H1 (cell line): ENCODE measurements around the gene MGAT4D. TPM values are rescaled to one million over a fixed set of nuclear protein-coding genes. Genes with fewer than 3 reads are reported as not detected.

Experiments used
- CTCF ChIA-PET: fragments of 300-600 bp; sonication (Branson Sonifier 250); formaldehyde crosslinking; loops from one replicate; lab custom pipeline; 2021; ENCODE audit not compliant: partially characterized antibody; lab: Charles Lee
- POLR2A ChIA-PET: fragments of 300-600 bp; sonication (Branson Sonifier 250); formaldehyde crosslinking; loops from one replicate; lab custom pipeline; 2021; ENCODE audit warnings: inconsistent platforms; ENCODE audit not compliant: partially characterized antibody; lab: Charles Lee
- DNase-seq, 2 experiments: peaks; one replicate each; pipeline versions ENCODE4 v3.0.0 to v3.0.0-alpha.2; 2010 to 2022; ENCODE audit warnings: low spot score in 2 of 2, low read depth in 1 of 2, mixed read lengths in 1 of 2
- FAIRE-seq: peaks from 2 replicates; lab custom pipeline; 2011; peaks lifted over from hg19 to GRCh38; lab: Jason Lieb, UNC
- H2AFZ ChIP-seq: 2 replicates; pipeline ENCODE4 v1.8.1; 2012; ENCODE audit warnings: low read length, inconsistent platforms
- H2AK5ac ChIP-seq: 2 replicates; pipeline ENCODE4 v1.6.1; 2013; ENCODE audit warnings: low read depth, low read length
- H2BK120ac ChIP-seq: replicated peaks from 2 replicates; pipeline ENCODE3; 2013; ENCODE audit warnings: low read depth, low read length, inconsistent platforms
- H2BK12ac ChIP-seq: 2 replicates; pipeline ENCODE4 v1.6.1; 2013; ENCODE audit warnings: low read depth, low read length
- H2BK15ac ChIP-seq: 2 replicates; pipeline ENCODE4 v1.6.1; 2013; ENCODE audit warnings: low read length
- H2BK20ac ChIP-seq: 2 replicates; pipeline ENCODE4 v1.6.1; 2013; ENCODE audit warnings: low read length
- H2BK5ac ChIP-seq: 2 replicates; pipeline ENCODE4 v1.6.1; 2013; ENCODE audit warnings: low read depth, low read length
- H3K14ac ChIP-seq: 2 replicates; pipeline ENCODE4 v1.6.1; 2013; ENCODE audit warnings: inconsistent platforms; ENCODE audit not compliant: insufficient read length
- H3K18ac ChIP-seq: 2 replicates; pipeline ENCODE4 v1.6.1; 2013; ENCODE audit warnings: low read length; ENCODE audit errors: extremely low read depth
- H3K23ac ChIP-seq: 2 replicates; pipeline ENCODE4 v1.6.1; 2013; ENCODE audit warnings: inconsistent platforms; ENCODE audit not compliant: insufficient read length
- H3K23me2 ChIP-seq: 2 replicates; pipeline ENCODE4 v1.6.1; 2013; ENCODE audit warnings: low read depth, low read length
- H3K27ac ChIP-seq: 2 replicates; pipeline ENCODE4 v1.6.1; 2011; ENCODE audit warnings: low read depth, low read length, inconsistent platforms
- H3K27me3 ChIP-seq, 4 experiments: replicated peaks in 1 of 4; 1 replicate in 1 of 4; 2 replicates in 3 of 4; pipeline versions ENCODE4 v1.6.1 to v1.8.1; 2011 to 2013; ENCODE audit warnings: low read length in 3 of 4, mild to moderate bottlenecking in 3 of 4, inconsistent platforms in 2 of 4, mixed read lengths in 2 of 4, moderate library complexity in 1 of 4; ENCODE audit not compliant: control insufficient read depth in 3 of 4, insufficient read depth in 3 of 4; ENCODE audit errors: extremely low read depth in 1 of 4
- H3K36me3 ChIP-seq, 4 experiments: 2 replicates each; pipeline versions ENCODE4 v1.6.1 to v1.8.1; 2011 to 2013; ENCODE audit warnings: mild to moderate bottlenecking in 4 of 4, low read length in 3 of 4, moderate library complexity in 2 of 4, control low read depth in 1 of 4, inconsistent platforms in 1 of 4; ENCODE audit not compliant: insufficient read depth in 4 of 4, control insufficient read depth in 2 of 4
- H3K4ac ChIP-seq: replicated peaks from 2 replicates; pipeline ENCODE3; 2013; ENCODE audit warnings: low read length, low read depth, mixed read lengths, inconsistent platforms; ENCODE audit not compliant: insufficient read length
- H3K4me1 ChIP-seq, 4 experiments: replicated peaks in 1 of 4; 1 replicate in 1 of 4; 2 replicates in 3 of 4; pipeline versions ENCODE4 v1.6.1 to v1.8.1; 2011 to 2013; ENCODE audit warnings: low read length in 3 of 4, inconsistent platforms in 2 of 4, mixed read lengths in 1 of 4; ENCODE audit not compliant: insufficient read depth in 4 of 4, control insufficient read depth in 3 of 4
- H3K4me2 ChIP-seq, 2 experiments: 2 replicates each; pipeline versions ENCODE4 v1.6.1 to v1.8.1; 2011 to 2013; ENCODE audit warnings: low read depth in 2 of 2, low read length in 2 of 2, control low read depth in 1 of 2, inconsistent platforms in 1 of 2, mild to moderate bottlenecking in 1 of 2; ENCODE audit not compliant: insufficient read depth in 1 of 2
- H3K4me3 ChIP-seq, 4 experiments: fragments of 200-600, 300-600 bp in 1 of 4; sonication (generic), shearing (Covaris generic), sonication (Bioruptor Twin) in 1 of 4; 2 replicates each; pipeline versions ENCODE4 v1.5.1 to v1.8.1; 2011 to 2016; ENCODE audit warnings: low read length in 4 of 4, low read depth in 3 of 4, control low read depth in 2 of 4, inconsistent platforms in 2 of 4, mild to moderate bottlenecking in 2 of 4, mixed read lengths in 1 of 4, moderate library complexity in 1 of 4; ENCODE audit not compliant: insufficient read depth in 2 of 4; ENCODE audit errors: extremely low read depth in 1 of 4
- H3K56ac ChIP-seq: replicated peaks from 2 replicates; pipeline ENCODE3; 2013; ENCODE audit warnings: low read depth, mild to moderate bottlenecking, mixed read lengths, low read length, inconsistent platforms; ENCODE audit not compliant: insufficient read length
- H3K79me1 ChIP-seq: 2 replicates; pipeline ENCODE4 v1.6.1; 2013; ENCODE audit warnings: low read depth, low read length, control low read depth
- H3K79me2 ChIP-seq, 2 experiments: 2 replicates each; pipeline versions ENCODE4 v1.6.1 to v1.8.1; 2012 to 2013; ENCODE audit warnings: low read length in 2 of 2, mild to moderate bottlenecking in 2 of 2, inconsistent platforms in 1 of 2; ENCODE audit not compliant: insufficient read depth in 2 of 2, control insufficient read depth in 1 of 2
- H3K9ac ChIP-seq, 4 experiments: replicated peaks in 1 of 4; 1 replicate in 1 of 4; 2 replicates in 3 of 4; pipeline versions ENCODE4 v1.6.1 to v1.8.1; 2011 to 2013; ENCODE audit warnings: low read depth in 3 of 4, low read length in 3 of 4, control low read depth in 2 of 4, mild to moderate bottlenecking in 2 of 4, moderate library complexity in 2 of 4, inconsistent platforms in 1 of 4; ENCODE audit errors: extremely low read depth in 1 of 4
- H3K9me3 ChIP-seq, 2 experiments: 2 replicates each; pipeline versions ENCODE4 v1.6.1 to v1.8.1; 2012 to 2013; ENCODE audit warnings: mild to moderate bottlenecking in 2 of 2, moderate library complexity in 2 of 2, control low read depth in 1 of 2, inconsistent platforms in 1 of 2, low read depth in 1 of 2, low read length in 1 of 2, mixed read lengths in 1 of 2; ENCODE audit not compliant: insufficient read depth in 2 of 2
- H4K20me1 ChIP-seq, 2 experiments: replicated peaks in 1 of 2; 2 replicates each; pipeline versions ENCODE3 to v1.8.1; 2011 to 2013; ENCODE audit warnings: inconsistent platforms in 2 of 2, low read length in 2 of 2, mild to moderate bottlenecking in 1 of 2; ENCODE audit not compliant: insufficient read depth in 2 of 2, control insufficient read depth in 1 of 2
- H4K5ac ChIP-seq: 2 replicates; pipeline ENCODE4 v1.6.1; 2013; ENCODE audit warnings: low read length, low read depth, mixed read lengths, inconsistent platforms; ENCODE audit not compliant: insufficient read length
- H4K8ac ChIP-seq: 2 replicates; pipeline ENCODE4 v1.8.0; 2013; ENCODE audit warnings: mild to moderate bottlenecking, moderate library complexity, low read length, inconsistent platforms; ENCODE audit not compliant: insufficient read depth; ENCODE audit errors: extremely low read depth
- H4K91ac ChIP-seq: replicated peaks from 2 replicates; pipeline ENCODE3; 2013; ENCODE audit warnings: low read length, mixed read lengths, inconsistent platforms; ENCODE audit not compliant: insufficient read length
- WGBS, 2 experiments: shearing (Covaris generic) in 1 of 2; methylation state at CpG; one replicate each; pipeline versions ENCODE4 v1.1.6 to v1.1.7; 2013 to 2015; ENCODE audit warnings: low lambda C conversion rate in 2 of 2, mixed read lengths in 2 of 2, inconsistent platforms in 1 of 2, low coverage in 1 of 2, missing lambda C conversion rate in 1 of 2; ENCODE audit not compliant: insufficient replicate concordance in 2 of 2, insufficient coverage in 1 of 2, insufficient read length in 1 of 2; ENCODE audit errors: extremely low coverage in 1 of 2, missing lambda C conversion rate in 1 of 2; 5-methylcytosine and 5-hydroxymethylcytosine counted together
- polyA plus RNA-seq, 7 experiments: library from polyadenylated mRNA; depleted of rRNA in 3 of 7; stranded (reverse) in 5 of 7; unstranded in 2 of 7; fragments of >200 nt in 5 of 7; fragments of 200-250 nt in 2 of 7; gene quantifications; 1 replicate in 5 of 7; 2 replicates in 1 of 7; 4 replicates in 1 of 7; pipeline versions ENCODE4 v1.2.1 to v1.2.3, GENCODE V29; 2011 to 2013; ENCODE audit warnings: missing spikeins in 2 of 7, mixed read lengths in 2 of 7
- total RNA-seq: library from RNA; stranded (reverse); fragmentation: NEBNext Ultra II Directional; extraction: Animal tissue kit (Norgen Biotek cat#: 25700); gene quantifications from 2 replicates; pipeline ENCODE4 v1.2.1, GENCODE V29; 2021

Gene MGAT4D
- total and polyA plus RNA-seq, 2 of the 8 experiments (the other 6 are each of a cell fraction or from before 2014, with no cell fraction given): not detected

GRCh38 chr4:140529434-140529833, 31.3 kb upstream of the MGAT4D start:
- Histone ChIP-seq H3K27ac (no peak overlapping the region), H3K23me2 (no peaks in the 10 kb centered on the region), H2BK5ac (no peak overlapping the region), H2AFZ (no peak overlapping the region), H3K23ac (no peak overlapping the region), H3K9ac (no peak overlapping the region), H2BK15ac (no peak overlapping the region), H4K91ac (no peak overlapping the region), H3K4me3 (no peak overlapping the region), H3K9me3 (no peaks in the 10 kb centered on the region), H4K5ac (no peak overlapping the region), H3K56ac (no peak overlapping the region), H4K8ac (no peak overlapping the region), H3K79me1 (no peaks in the 10 kb centered on the region; the same call in 1 of the 2 replicates), H3K4me1 (no peaks in the 10 kb centered on the region; a peak in 1 of 7 replicates), H3K36me3 (peaks cover 0 to 22% (median 5%) of the 10 kb centered on the region in 4 experiments; a peak in 3 of 8 replicates), H3K4me2 (no peak overlapping the region), H2AK5ac (no peak overlapping the region), H3K27me3 (no peaks in the 10 kb centered on the region), H3K79me2 (peaks cover 0 to 14% of the 10 kb centered on the region in 2 experiments; a peak in 2 of 4 replicates), H2BK120ac (no peak overlapping the region), H2BK20ac (no peak overlapping the region), H4K20me1 (peaks cover 0 to 3% of the 10 kb centered on the region in 2 experiments), H2BK12ac (no peak overlapping the region), H3K18ac (no peak overlapping the region), H3K4ac (no peak overlapping the region), H3K14ac (no peak overlapping the region)
- FAIRE-seq (no peak), DNase-seq (no peak)
- POLR2A ChIA-PET: no interaction called here
- CTCF ChIA-PET: no interaction called here
- WGBS, 2 experiments: 100% methylated on average over 1 of the region's 1 CpG; no CpG with 5 or more reads in 1 of the 2 experiments
